Neural cell (in vitro differentiated cells): ENCODE results near the gene FOXP3. TPM values are rescaled to one million over a fixed set of nuclear protein-coding genes. Genes with fewer than 3 reads are reported as not detected.

Experiments used
- H2AFZ ChIP-seq: fragments of 200-600, 300-800 bp; sonication (generic), shearing (Covaris generic); 2 replicates; pipeline ENCODE4 v1.6.0; 2014; ENCODE audit warnings: low read depth, mild to moderate bottlenecking, antibody characterized with exemption, low read length, moderate library complexity
- H3F3A ChIP-seq: fragments of 200-600 bp; shearing (Covaris generic); 2 replicates; pipeline ENCODE4 v1.6.1; 2016; ENCODE audit warnings: mild to moderate bottlenecking, moderate library complexity, mixed read lengths, antibody characterized with exemption, low read length; ENCODE audit not compliant: insufficient read depth, poor library complexity, severe bottlenecking
- H3K27ac ChIP-seq: fragments of 200-600, 300-800 bp; sonication (generic), shearing (Covaris generic); 2 replicates; pipeline ENCODE4 v1.5.1; 2014; ENCODE audit warnings: mild to moderate bottlenecking, low read length, moderate library complexity
- H3K27me3 ChIP-seq: fragments of 300-800, 200-600 bp; sonication (generic), shearing (Covaris generic); 2 replicates; pipeline ENCODE4 v1.6.0; 2014; ENCODE audit warnings: mild to moderate bottlenecking, low read depth, low read length, moderate library complexity; ENCODE audit not compliant: insufficient read depth
- H3K36me3 ChIP-seq: fragments of 300-800, 200-600 bp; sonication (generic), shearing (Covaris generic); 2 replicates; pipeline ENCODE4 v1.5.1; 2014; ENCODE audit warnings: mild to moderate bottlenecking, antibody characterized with exemption, low read length, moderate library complexity; ENCODE audit not compliant: insufficient read depth
- H3K4me2 ChIP-seq: fragments of 300-800, 200-600 bp; sonication (generic), shearing (Covaris generic); 2 replicates; pipeline ENCODE4 v1.6.0; 2014; ENCODE audit warnings: mild to moderate bottlenecking, low read length
- H3K4me3 ChIP-seq: fragments of 300-800, 200-600 bp; sonication (generic), shearing (Covaris generic); 2 replicates; pipeline ENCODE4 v1.5.1; 2014; ENCODE audit warnings: mild to moderate bottlenecking, low read length, moderate library complexity
- H3K79me2 ChIP-seq: fragments of 200-600 bp; shearing (Covaris generic); replicated peaks from 2 replicates; pipeline ENCODE4 v1.6.0; 2014; ENCODE audit warnings: mild to moderate bottlenecking, low read length, moderate library complexity; ENCODE audit not compliant: insufficient read depth
- H3K9ac ChIP-seq: fragments of 300-800, 200-600 bp; sonication (generic), shearing (Covaris generic); 2 replicates; pipeline ENCODE4 v1.6.1; 2016; ENCODE audit warnings: mild to moderate bottlenecking, low read length, mixed read lengths
- H3K9me2 ChIP-seq: fragments of 200-600 bp; shearing (Covaris generic); 2 replicates; pipeline ENCODE4 v1.6.1; 2016; ENCODE audit warnings: mild to moderate bottlenecking, low read length, mixed read lengths; ENCODE audit not compliant: insufficient read depth
- H3K9me3 ChIP-seq: fragments of 200-600, 300-800 bp; sonication (generic), shearing (Covaris generic); 2 replicates; pipeline ENCODE4 v1.6.1; 2016; ENCODE audit warnings: mild to moderate bottlenecking, mixed run types, low read length, moderate library complexity, mixed read lengths
- H4K20me1 ChIP-seq: fragments of 200-600 bp; shearing (Covaris generic); 2 replicates; pipeline ENCODE4 v1.6.1; 2016; ENCODE audit warnings: mild to moderate bottlenecking, mixed run types; ENCODE audit not compliant: insufficient read depth
- EP300 ChIP-seq: fragments of 450-650 bp; conservative IDR thresholded peaks from 2 replicates; pipeline ENCODE4 v1.6.1; 2014; ENCODE audit warnings: antibody characterized with exemption, mild to moderate bottlenecking, moderate library complexity; ENCODE audit not compliant: poor library complexity, severe bottlenecking
- EZH2 ChIP-seq: fragments of 200-600, 300-800 bp; shearing (Covaris generic), sonication (generic); IDR thresholded peaks from 2 replicates; pipeline ENCODE4 v1.6.1; 2014; ENCODE audit warnings: antibody characterized with exemption, low read length, borderline replicate concordance, mild to moderate bottlenecking; ENCODE audit not compliant: insufficient read depth, poor library complexity, severe bottlenecking
- MXI1 ChIP-seq: fragments of 450-650 bp; conservative IDR thresholded peaks from 2 replicates; pipeline ENCODE4 v1.6.1; 2014; ENCODE audit warnings: antibody characterized with exemption, mild to moderate bottlenecking; ENCODE audit not compliant: poor library complexity, severe bottlenecking
- POLR2AphosphoS5 ChIP-seq: IDR thresholded peaks from 2 replicates; pipeline ENCODE4 v1.6.1; 2012
- RAD21 ChIP-seq: fragments of 450-650 bp; conservative IDR thresholded peaks from 2 replicates; pipeline ENCODE4 v1.6.1; 2014; ENCODE audit warnings: antibody characterized with exemption, mild to moderate bottlenecking, moderate library complexity
- SMC3 ChIP-seq: fragments of 450-650 bp; conservative IDR thresholded peaks from 2 replicates; pipeline ENCODE4 v1.6.1; 2014; ENCODE audit warnings: antibody characterized with exemption, mild to moderate bottlenecking, moderate library complexity; ENCODE audit not compliant: poor library complexity
- TAF1 ChIP-seq: IDR thresholded peaks from 2 replicates; pipeline ENCODE4 v1.6.1; 2012; ENCODE audit warnings: low read depth
- polyA plus RNA-seq: library from polyadenylated mRNA; depleted of rRNA; stranded (reverse); fragments of >200 nt; gene quantifications from 2 replicates; pipeline ENCODE4 v1.2.3, GENCODE V29; 2014
- TF ChIP-seq, protein P1 (sequence below): IDR thresholded peaks from 2 replicates; pipeline ENCODE4 v1.6.1; 2012; ENCODE audit warnings: borderline replicate concordance
- TF ChIP-seq, protein P2 (sequence below): fragments of 450-650 bp; IDR thresholded peaks from 2 replicates; pipeline ENCODE4 v1.5.1; 2014; ENCODE audit warnings: antibody characterized with exemption, mild to moderate bottlenecking, moderate library complexity; ENCODE audit not compliant: poor library complexity, severe bottlenecking

The FOXP3 gene
- polyA plus RNA-seq, 1 donor from 2014 or later = not detected

DNA sequence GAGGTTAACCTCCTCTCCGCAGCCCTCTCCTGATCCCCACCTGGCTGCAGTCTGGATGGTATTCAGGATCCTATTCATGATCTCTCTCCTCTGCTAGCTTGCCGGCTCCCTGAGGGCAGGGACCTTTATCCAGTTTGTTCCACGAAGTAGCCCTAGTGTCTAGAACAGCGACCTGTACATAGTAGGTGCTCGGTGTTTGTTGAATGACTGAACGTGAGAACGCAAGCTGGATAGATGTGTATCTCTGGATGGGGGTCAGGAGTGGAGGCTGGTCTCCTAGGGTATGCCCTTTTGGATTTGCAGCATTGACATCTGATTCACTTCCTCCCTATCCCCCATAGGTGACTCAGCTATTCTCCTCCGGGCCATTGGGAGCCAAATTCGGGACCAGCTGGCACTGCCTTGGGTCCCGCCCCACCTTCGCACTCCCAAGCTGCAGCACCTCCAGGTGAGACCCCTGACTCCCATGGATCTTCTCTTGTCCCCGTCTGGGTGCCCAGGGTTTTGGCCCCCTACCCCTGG is 21.9 kb downstream of the FOXP3 start:
- H3K9ac ChIP-seq = no peak overlapping the region
- no peak overlapping the region for H2AFZ ChIP-seq
- H4K20me1 ChIP-seq = no peaks in the 10 kb centered on the region
- TF ChIP-seq, protein P1, sequence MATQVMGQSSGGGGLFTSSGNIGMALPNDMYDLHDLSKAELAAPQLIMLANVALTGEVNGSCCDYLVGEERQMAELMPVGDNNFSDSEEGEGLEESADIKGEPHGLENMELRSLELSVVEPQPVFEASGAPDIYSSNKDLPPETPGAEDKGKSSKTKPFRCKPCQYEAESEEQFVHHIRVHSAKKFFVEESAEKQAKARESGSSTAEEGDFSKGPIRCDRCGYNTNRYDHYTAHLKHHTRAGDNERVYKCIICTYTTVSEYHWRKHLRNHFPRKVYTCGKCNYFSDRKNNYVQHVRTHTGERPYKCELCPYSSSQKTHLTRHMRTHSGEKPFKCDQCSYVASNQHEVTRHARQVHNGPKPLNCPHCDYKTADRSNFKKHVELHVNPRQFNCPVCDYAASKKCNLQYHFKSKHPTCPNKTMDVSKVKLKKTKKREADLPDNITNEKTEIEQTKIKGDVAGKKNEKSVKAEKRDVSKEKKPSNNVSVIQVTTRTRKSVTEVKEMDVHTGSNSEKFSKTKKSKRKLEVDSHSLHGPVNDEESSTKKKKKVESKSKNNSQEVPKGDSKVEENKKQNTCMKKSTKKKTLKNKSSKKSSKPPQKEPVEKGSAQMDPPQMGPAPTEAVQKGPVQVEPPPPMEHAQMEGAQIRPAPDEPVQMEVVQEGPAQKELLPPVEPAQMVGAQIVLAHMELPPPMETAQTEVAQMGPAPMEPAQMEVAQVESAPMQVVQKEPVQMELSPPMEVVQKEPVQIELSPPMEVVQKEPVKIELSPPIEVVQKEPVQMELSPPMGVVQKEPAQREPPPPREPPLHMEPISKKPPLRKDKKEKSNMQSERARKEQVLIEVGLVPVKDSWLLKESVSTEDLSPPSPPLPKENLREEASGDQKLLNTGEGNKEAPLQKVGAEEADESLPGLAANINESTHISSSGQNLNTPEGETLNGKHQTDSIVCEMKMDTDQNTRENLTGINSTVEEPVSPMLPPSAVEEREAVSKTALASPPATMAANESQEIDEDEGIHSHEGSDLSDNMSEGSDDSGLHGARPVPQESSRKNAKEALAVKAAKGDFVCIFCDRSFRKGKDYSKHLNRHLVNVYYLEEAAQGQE = no peak
- no peak for TF ChIP-seq EZH2
- no peak for TF ChIP-seq RAD21
- TF ChIP-seq MXI1 = no peak
- TF ChIP-seq SMC3 = no peak
- TF ChIP-seq, protein P2, sequence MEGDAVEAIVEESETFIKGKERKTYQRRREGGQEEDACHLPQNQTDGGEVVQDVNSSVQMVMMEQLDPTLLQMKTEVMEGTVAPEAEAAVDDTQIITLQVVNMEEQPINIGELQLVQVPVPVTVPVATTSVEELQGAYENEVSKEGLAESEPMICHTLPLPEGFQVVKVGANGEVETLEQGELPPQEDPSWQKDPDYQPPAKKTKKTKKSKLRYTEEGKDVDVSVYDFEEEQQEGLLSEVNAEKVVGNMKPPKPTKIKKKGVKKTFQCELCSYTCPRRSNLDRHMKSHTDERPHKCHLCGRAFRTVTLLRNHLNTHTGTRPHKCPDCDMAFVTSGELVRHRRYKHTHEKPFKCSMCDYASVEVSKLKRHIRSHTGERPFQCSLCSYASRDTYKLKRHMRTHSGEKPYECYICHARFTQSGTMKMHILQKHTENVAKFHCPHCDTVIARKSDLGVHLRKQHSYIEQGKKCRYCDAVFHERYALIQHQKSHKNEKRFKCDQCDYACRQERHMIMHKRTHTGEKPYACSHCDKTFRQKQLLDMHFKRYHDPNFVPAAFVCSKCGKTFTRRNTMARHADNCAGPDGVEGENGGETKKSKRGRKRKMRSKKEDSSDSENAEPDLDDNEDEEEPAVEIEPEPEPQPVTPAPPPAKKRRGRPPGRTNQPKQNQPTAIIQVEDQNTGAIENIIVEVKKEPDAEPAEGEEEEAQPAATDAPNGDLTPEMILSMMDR = no peak
- no peak for TF ChIP-seq TAF1
- no peak for TF ChIP-seq POLR2AphosphoS5
- TF ChIP-seq EP300 = no peak
- H3K36me3 ChIP-seq = no peaks in the 10 kb centered on the region
- H3K27me3 ChIP-seq = no peaks in the 10 kb centered on the region
- H3K4me2 ChIP-seq = no peak overlapping the region
- no peaks in the 10 kb centered on the region for H3K79me2 ChIP-seq
- H3K4me3 ChIP-seq = no peak overlapping the region
- H3F3A ChIP-seq = no peaks in the 10 kb centered on the region
- no peaks in the 10 kb centered on the region for H3K9me2 ChIP-seq
- no peak overlapping the region for H3K27ac ChIP-seq
- H3K9me3 ChIP-seq = no peaks in the 10 kb centered on the region

DNA sequence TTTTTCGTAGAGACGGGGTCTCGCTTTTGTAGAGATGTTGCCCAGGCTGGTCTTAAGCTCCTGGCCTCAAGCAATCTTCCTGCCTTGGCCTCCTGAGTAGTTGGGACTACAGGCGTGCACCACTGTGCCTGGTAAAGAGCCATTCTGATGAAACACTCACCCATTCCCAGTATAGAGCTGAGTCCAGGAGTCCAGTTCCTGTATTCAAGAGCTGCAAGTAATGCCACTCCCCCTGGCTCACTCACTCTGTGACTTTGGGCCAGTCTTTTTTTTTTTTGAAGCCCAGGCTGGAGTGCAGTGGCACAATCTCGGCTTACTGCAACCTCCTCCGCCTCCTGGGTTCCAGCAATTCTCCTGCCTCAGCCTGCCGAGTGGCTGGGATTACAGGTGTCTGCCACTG is 25.8 kb downstream of the FOXP3 start:
- H3K36me3 ChIP-seq = no peaks in the 10 kb centered on the region
- no peak overlapping the region for H3K4me2 ChIP-seq
- H3K27ac ChIP-seq = no peak overlapping the region
- H2AFZ ChIP-seq = no peak overlapping the region
- no peaks in the 10 kb centered on the region for H3K9me3 ChIP-seq
- H3K79me2 ChIP-seq = no peaks in the 10 kb centered on the region
- no peaks in the 10 kb centered on the region for H3K9me2 ChIP-seq
- no peaks in the 10 kb centered on the region for H3K27me3 ChIP-seq
- H3K4me3 ChIP-seq = no peak overlapping the region
- H3K9ac ChIP-seq = no peak overlapping the region
- no peaks in the 10 kb centered on the region for H4K20me1 ChIP-seq
- no peaks in the 10 kb centered on the region for H3F3A ChIP-seq
- TF ChIP-seq, protein P1 = no peak
- TF ChIP-seq EP300 = no peak
- no peak for TF ChIP-seq TAF1
- no peak for TF ChIP-seq POLR2AphosphoS5
- no peak for TF ChIP-seq SMC3
- no peak for TF ChIP-seq MXI1
- TF ChIP-seq RAD21 = no peak
- TF ChIP-seq, protein P2 = no peak
- TF ChIP-seq EZH2 = no peak
